Left ventricle myocardium inferior (tissue), 1 donor: Measurements from ENCODE around the gene CTXN1. TPM values are rescaled to one million over a fixed set of nuclear protein-coding genes. Genes with fewer than 3 reads are reported as not detected.

ENCODE experiments used
- DNase-seq: peaks from one replicate; pipeline ENCODE4 v3.0.0-alpha.2; 2020
- H3K27ac ChIP-seq: fragments of 200-600 bp; replicated peaks from 2 replicates; pipeline ENCODE4 v1.8.0; 2021
- H3K27me3 ChIP-seq: fragments of 200-600 bp; 2 replicates; pipeline ENCODE4 v1.8.0; 2021; ENCODE audit warnings: low read depth
- H3K36me3 ChIP-seq: fragments of 200-600 bp; 2 replicates; pipeline ENCODE4 v1.8.0; 2021
- H3K4me1 ChIP-seq: fragments of 200-600 bp; 2 replicates; pipeline ENCODE4 v1.8.0; 2021
- H3K4me3 ChIP-seq: fragments of 200-600 bp; 2 replicates; pipeline ENCODE4 v1.8.0; 2021; ENCODE audit warnings: mild to moderate bottlenecking, moderate library complexity
- H3K9me3 ChIP-seq: fragments of 200-600 bp; replicated peaks from 2 replicates; pipeline ENCODE4 v1.8.0; 2021
- intact Hi-C: fragments of 100-400 bp; cut with micrococcal nuclease; formaldehyde crosslinking; loops from one replicate; pipeline ENCODE4 v1.11.0; 2022
- total RNA-seq: library from RNA; stranded (reverse); fragmentation: NEBNext Ultra II Directional; extraction: Animal tissue kit (Norgen Biotek cat#: 25700); gene quantifications from one replicate; pipeline ENCODE4 v1.2.1, GENCODE V29; 2021
- TF ChIP-seq, protein P1 (sequence below): fragments of 200-600 bp; IDR thresholded peaks from 2 replicates; pipeline ENCODE4 v1.8.0; 2021; ENCODE audit warnings: antibody characterized with exemption, mild to moderate bottlenecking, borderline replicate concordance
- donor health status: DM: no; HTN: yes; CAD: no; lungs with severe emphysema.

Gene CTXN1
- total RNA-seq, 1 donor from 2014 or later: 0.22 TPM

DNA sequence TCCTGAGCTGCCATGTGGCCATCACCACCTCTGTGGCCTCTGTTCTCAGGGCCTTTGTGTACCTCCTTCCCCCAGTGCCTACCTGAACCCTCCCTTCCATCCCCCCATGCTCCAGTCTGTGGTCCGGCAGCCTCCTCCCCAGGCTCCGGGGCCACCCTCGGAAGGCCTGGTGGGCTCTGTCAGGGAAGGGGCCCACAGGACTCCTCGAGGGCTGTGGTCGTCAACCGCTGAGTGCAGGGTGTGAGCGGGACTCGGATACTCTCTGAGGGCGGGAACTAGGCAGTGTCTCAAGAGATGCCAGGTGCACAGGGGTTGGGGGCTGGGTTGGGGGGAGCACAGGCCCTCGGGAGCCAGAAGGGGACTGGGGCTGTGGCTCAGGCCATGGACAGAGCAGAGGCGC lies 18.4 kb downstream of the CTXN1 start:
- H3K27ac ChIP-seq: peak overlapping the region; percentile 23
- peaks cover 53% of the 10 kb centered on the region for H3K36me3 ChIP-seq
- peaks cover 53% of the 10 kb centered on the region for H3K4me1 ChIP-seq
- H3K9me3 ChIP-seq: no peaks in the 10 kb centered on the region
- intact Hi-C loops: no loop called here
- no peak for DNase-seq
- TF ChIP-seq, protein P1, sequence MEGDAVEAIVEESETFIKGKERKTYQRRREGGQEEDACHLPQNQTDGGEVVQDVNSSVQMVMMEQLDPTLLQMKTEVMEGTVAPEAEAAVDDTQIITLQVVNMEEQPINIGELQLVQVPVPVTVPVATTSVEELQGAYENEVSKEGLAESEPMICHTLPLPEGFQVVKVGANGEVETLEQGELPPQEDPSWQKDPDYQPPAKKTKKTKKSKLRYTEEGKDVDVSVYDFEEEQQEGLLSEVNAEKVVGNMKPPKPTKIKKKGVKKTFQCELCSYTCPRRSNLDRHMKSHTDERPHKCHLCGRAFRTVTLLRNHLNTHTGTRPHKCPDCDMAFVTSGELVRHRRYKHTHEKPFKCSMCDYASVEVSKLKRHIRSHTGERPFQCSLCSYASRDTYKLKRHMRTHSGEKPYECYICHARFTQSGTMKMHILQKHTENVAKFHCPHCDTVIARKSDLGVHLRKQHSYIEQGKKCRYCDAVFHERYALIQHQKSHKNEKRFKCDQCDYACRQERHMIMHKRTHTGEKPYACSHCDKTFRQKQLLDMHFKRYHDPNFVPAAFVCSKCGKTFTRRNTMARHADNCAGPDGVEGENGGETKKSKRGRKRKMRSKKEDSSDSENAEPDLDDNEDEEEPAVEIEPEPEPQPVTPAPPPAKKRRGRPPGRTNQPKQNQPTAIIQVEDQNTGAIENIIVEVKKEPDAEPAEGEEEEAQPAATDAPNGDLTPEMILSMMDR: no peak
- H3K4me3 ChIP-seq: no peak overlapping the region
- no peaks in the 10 kb centered on the region for H3K27me3 ChIP-seq

- H3K36me3 ChIP-seq: peaks cover 48% of the 10 kb centered on the region
- H3K27ac ChIP-seq: no peak overlapping the region
- H3K4me1 ChIP-seq: peaks cover 54% of the 10 kb centered on the region
- no peak overlapping the region for H3K4me3 ChIP-seq
- no peaks in the 10 kb centered on the region for H3K27me3 ChIP-seq
- DNase-seq: no peak
- TF ChIP-seq, protein P1: no peak
- intact Hi-C loops: no loop called here
- H3K9me3 ChIP-seq: no peaks in the 10 kb centered on the region
Measured at GRCh38 chr19:7907122-7907521, 18.8 kb downstream of the CTXN1 start.

- peaks cover 54% of the 10 kb centered on the region for H3K4me1 ChIP-seq
- H3K4me3 ChIP-seq: no peak overlapping the region
- intact Hi-C loops: no loop called here
Measured at GRCh38 chr19:7905859-7906258, 20.1 kb downstream of the CTXN1 start.

GRCh38 chr19:7905268-7905667 lies 20.7 kb downstream of the CTXN1 start:
- H3K27ac ChIP-seq: no peak overlapping the region
- H3K4me1 ChIP-seq: peaks cover 54% of the 10 kb centered on the region
- TF ChIP-seq, protein P1: no peak
- no peak for DNase-seq
- H3K27me3 ChIP-seq: no peaks in the 10 kb centered on the region
- no peaks in the 10 kb centered on the region for H3K9me3 ChIP-seq
- H3K36me3 ChIP-seq: peaks cover 30% of the 10 kb centered on the region
- intact Hi-C loops: no loop called here
- peak overlapping the region; percentile 97 for H3K4me3 ChIP-seq

More at GRCh38 chr19:7905859-7906258, 20.1 kb downstream of the CTXN1 start:
- no peaks in the 10 kb centered on the region for H3K9me3 ChIP-seq
- DNase-seq: no peak
- no peak overlapping the region for H3K27ac ChIP-seq
- H3K36me3 ChIP-seq: peaks cover 36% of the 10 kb centered on the region
- no peaks in the 10 kb centered on the region for H3K27me3 ChIP-seq
- TF ChIP-seq, protein P1: no peak

- H3K36me3 ChIP-seq: peaks cover 22% of the 10 kb centered on the region
- peaks cover 54% of the 10 kb centered on the region for H3K4me1 ChIP-seq
- H3K9me3 ChIP-seq: no peaks in the 10 kb centered on the region
- peak overlapping the region; percentile 93 for H3K27ac ChIP-seq
- peak overlapping the region; percentile 97 for H3K4me3 ChIP-seq
- TF ChIP-seq, protein P1: no peak
- DNase-seq: no peak
- intact Hi-C loops: no loop called here
- H3K27me3 ChIP-seq: no peaks in the 10 kb centered on the region
Measured at GRCh38 chr19:7904074-7905020, 21.6 kb downstream of the CTXN1 start.
